22Rv1 (cell line): ENCODE measurements around the gene CSF1R.

ENCODE experiments used
- ZFX ChIP-seq: fragments of 450-650 bp; IDR thresholded peaks from 2 replicates; pipeline ENCODE4 v1.6.1; 2017; ENCODE audit warnings: antibody characterized with exemption, borderline replicate concordance
- TF ChIP-seq, protein P1 (sequence below): fragments of 450-650 bp; IDR thresholded peaks from 2 replicates; pipeline ENCODE4 v1.5.1; 2017; ENCODE audit warnings: mild to moderate bottlenecking

DNA sequence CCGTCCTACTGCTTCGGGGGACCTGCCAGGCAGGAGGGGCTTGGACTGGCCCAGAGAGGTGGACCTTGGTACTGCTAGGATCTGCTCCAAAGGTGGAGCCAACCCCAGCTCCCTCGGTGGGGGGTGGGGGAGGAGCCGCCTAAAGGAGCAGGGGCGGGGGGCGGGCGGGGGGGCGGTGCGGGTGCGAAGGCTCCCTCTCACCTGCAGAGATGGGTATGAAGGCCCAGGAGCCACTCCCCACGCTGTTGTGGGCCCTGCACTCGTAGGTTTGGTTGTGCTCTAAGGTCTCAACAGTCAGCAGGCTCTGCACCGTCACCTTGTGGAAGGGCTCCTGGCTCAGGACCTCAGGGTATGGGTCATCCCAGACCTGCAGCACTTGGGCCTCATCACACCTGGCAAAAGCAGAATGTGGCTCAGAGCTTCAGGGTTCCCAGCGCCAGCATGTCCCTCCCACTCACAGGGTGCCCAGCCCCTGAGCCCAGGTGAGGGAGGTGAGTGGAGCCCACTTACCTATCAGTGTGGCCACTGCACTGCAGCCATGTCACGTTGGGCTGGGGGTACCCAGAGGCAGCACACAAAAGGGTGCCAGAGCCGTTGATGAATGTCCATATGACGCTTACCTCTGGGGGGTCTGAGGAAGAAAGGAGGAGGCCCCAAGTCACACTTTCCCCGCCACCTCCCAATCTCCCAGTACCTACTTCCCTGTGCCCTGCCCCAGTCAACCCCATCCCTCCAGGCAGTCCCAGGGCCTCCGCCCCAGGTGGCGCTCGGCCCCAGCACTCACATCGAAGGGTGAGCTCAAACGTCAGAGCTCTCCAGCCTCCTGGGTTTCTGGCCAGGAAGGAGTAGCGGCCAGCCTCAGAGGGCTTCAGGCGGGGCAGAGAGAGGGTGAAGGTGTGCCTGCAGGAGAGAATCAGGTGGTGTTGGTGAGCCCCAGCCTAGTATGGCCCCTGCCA lies 16.4 kb downstream of the CSF1R start:
- TF ChIP-seq, protein P1, sequence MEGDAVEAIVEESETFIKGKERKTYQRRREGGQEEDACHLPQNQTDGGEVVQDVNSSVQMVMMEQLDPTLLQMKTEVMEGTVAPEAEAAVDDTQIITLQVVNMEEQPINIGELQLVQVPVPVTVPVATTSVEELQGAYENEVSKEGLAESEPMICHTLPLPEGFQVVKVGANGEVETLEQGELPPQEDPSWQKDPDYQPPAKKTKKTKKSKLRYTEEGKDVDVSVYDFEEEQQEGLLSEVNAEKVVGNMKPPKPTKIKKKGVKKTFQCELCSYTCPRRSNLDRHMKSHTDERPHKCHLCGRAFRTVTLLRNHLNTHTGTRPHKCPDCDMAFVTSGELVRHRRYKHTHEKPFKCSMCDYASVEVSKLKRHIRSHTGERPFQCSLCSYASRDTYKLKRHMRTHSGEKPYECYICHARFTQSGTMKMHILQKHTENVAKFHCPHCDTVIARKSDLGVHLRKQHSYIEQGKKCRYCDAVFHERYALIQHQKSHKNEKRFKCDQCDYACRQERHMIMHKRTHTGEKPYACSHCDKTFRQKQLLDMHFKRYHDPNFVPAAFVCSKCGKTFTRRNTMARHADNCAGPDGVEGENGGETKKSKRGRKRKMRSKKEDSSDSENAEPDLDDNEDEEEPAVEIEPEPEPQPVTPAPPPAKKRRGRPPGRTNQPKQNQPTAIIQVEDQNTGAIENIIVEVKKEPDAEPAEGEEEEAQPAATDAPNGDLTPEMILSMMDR = no peak
- no peak for TF ChIP-seq ZFX
